Measurements from ENCODE around the gene MGAT5. TPM values are rescaled to one million over a fixed set of nuclear protein-coding genes. Genes with fewer than 3 reads are reported as not detected.

The MGAT5 gene
- total and polyA plus RNA-seq, 2 donors from 2014 or later: 14.3 to 40.9 TPM

DNA sequence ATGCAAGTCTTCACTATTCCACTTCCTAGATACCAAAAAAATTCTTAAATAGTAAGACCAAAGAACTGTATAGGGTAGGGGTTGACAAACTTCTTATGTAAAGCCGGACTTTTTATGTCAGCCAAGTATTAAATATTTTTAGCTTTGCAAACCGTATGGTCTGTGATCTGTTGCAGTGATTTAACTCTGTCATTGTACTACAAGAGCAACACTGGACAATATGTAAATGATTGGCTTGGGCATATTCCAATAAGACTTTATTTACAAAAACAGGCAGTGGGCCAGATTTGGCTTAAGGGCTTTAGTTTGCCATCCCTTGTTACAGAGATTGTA is 48.0 kb downstream of the MGAT5 start:
- intact Hi-C loops (cut with DNase I): no loop called here
- Histone ChIP-seq H3K9me3 (ENCODE audit: control insufficient read depth in 2 of 3, insufficient read depth in 1 of 3, low read length in 3 of 3) (no peaks in the 10 kb centered on the region), H3K27ac (ENCODE audit: low read depth in 2 of 2, low read length in 2 of 2) (no peak overlapping the region), H3K36me3 (ENCODE audit: control insufficient read depth in 2 of 3, insufficient read depth in 3 of 3, low read length in 3 of 3) (no peaks in the 10 kb centered on the region), H3K27me3 (ENCODE audit: control insufficient read depth, insufficient read depth, low read length) (no peaks in the 10 kb centered on the region), H3K4me3 (ENCODE audit: low read length in 3 of 3) (no peak overlapping the region), H3K9ac (ENCODE audit: low read length in 3 of 3) (no peak overlapping the region), H3K4me1 (ENCODE audit: control insufficient read depth in 2 of 3, insufficient read depth in 2 of 3, low read depth in 1 of 3, low read length in 3 of 3) (peaks cover 0 to 16% (median 0%) of the 10 kb centered on the region in 3 donors)
- TF ChIP-seq, protein P1, sequence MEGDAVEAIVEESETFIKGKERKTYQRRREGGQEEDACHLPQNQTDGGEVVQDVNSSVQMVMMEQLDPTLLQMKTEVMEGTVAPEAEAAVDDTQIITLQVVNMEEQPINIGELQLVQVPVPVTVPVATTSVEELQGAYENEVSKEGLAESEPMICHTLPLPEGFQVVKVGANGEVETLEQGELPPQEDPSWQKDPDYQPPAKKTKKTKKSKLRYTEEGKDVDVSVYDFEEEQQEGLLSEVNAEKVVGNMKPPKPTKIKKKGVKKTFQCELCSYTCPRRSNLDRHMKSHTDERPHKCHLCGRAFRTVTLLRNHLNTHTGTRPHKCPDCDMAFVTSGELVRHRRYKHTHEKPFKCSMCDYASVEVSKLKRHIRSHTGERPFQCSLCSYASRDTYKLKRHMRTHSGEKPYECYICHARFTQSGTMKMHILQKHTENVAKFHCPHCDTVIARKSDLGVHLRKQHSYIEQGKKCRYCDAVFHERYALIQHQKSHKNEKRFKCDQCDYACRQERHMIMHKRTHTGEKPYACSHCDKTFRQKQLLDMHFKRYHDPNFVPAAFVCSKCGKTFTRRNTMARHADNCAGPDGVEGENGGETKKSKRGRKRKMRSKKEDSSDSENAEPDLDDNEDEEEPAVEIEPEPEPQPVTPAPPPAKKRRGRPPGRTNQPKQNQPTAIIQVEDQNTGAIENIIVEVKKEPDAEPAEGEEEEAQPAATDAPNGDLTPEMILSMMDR (IDR thresholded peaks at IDR 0.05; ENCODE audit: borderline replicate concordance, extremely low read depth, insufficient read depth): no peak
- DNase-seq (no peak), FAIRE-seq (no peak)

DNA sequence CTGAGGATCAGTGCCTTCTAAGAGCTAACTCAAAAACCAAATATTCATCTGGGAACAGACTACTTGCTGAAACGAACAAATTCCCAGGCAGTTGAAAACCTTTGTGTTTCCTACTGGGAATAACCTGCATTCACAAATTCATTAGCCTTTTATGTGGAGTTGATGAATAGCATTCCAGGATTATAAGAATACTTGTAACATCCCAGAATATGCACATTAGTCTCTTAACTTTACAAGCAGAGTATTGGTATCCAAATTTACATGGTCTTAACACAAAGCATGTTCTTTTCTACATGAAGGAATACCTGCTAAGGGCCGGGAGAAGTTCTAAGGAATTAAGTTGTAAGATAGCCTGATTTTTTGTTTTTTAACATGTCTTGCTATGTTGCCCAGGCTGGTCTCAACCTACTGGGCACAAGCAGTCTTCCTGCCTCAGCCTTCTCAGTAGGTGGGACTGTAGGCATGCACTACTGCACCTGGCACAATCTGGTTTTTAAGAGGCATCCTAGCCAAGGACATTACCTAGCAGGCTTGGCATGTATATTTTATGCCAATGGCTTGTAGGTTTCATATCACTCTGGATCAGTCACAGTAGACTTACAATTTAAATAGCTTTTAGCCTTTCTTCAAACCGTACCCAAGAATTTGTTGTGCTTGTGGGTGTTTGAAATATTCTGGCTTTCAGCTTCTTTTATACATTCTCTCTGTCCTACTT is 50.7 kb downstream of the MGAT5 start:
- Histone ChIP-seq H3K36me3 (ENCODE audit: control insufficient read depth in 2 of 3, insufficient read depth in 3 of 3, low read length in 3 of 3) (no peaks in the 10 kb centered on the region), H3K9me3 (ENCODE audit: control insufficient read depth in 2 of 3, insufficient read depth in 1 of 3, low read length in 3 of 3) (no peaks in the 10 kb centered on the region), H3K4me1 (ENCODE audit: control insufficient read depth in 2 of 3, insufficient read depth in 2 of 3, low read depth in 1 of 3, low read length in 3 of 3) (peaks cover 0 to 16% (median 0%) of the 10 kb centered on the region in 3 donors), H3K9ac (ENCODE audit: low read length in 3 of 3) (no peak overlapping the region), H3K4me3 (ENCODE audit: low read length in 3 of 3) (no peak overlapping the region), H3K27ac (ENCODE audit: low read depth in 2 of 2, low read length in 2 of 2) (no peak overlapping the region), H3K27me3 (ENCODE audit: control insufficient read depth, insufficient read depth, low read length) (no peaks in the 10 kb centered on the region)
- TF ChIP-seq, protein P1 (IDR thresholded peaks at IDR 0.05; ENCODE audit: borderline replicate concordance, extremely low read depth, insufficient read depth): no peak
- FAIRE-seq (no peak), DNase-seq (no peak)
- intact Hi-C loops (cut with DNase I): no loop called here

DNA sequence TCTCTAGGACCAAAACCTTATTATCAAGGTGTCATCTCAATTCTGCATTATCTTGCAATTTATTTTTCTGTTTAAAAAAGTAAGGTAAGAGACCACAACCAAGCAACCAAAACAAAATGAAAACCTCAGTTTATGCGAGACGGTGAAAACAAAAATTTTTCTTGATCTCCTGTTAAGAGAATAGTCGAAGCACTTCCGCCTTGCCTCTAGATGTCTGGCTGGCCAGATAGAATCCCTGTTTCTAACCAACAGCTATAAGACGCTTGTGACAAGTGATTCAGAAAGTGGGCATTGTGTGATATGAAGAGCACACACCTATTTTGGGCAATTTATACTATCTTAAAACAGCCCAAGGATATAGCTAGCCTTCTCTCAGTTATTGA is 51.2 kb downstream of the MGAT5 start:
- intact Hi-C loops (cut with DNase I): no loop called here

More for the DNA sequence above, 51.2 kb downstream of the MGAT5 start:
- no peak overlapping the region for H3K4me3 ChIP-seq (ENCODE audit: low read length in 3 of 3)
- FAIRE-seq: no peak
- no peak for DNase-seq
- TF ChIP-seq, protein P1 (IDR thresholded peaks at IDR 0.05; ENCODE audit: borderline replicate concordance, extremely low read depth, insufficient read depth): no peak
- H3K4me1 ChIP-seq (ENCODE audit: control insufficient read depth in 2 of 3, insufficient read depth in 2 of 3, low read depth in 1 of 3, low read length in 3 of 3): peaks cover 0 to 13% (median 0%) of the 10 kb centered on the region in 3 donors
- no peaks in the 10 kb centered on the region for H3K27me3 ChIP-seq (ENCODE audit: control insufficient read depth, insufficient read depth, low read length)
- no peak overlapping the region for H3K9ac ChIP-seq (ENCODE audit: low read length in 3 of 3)
- no peaks in the 10 kb centered on the region for H3K36me3 ChIP-seq (ENCODE audit: control insufficient read depth in 2 of 3, insufficient read depth in 3 of 3, low read length in 3 of 3)
- H3K9me3 ChIP-seq (ENCODE audit: control insufficient read depth in 2 of 3, insufficient read depth in 1 of 3, low read length in 3 of 3): no peaks in the 10 kb centered on the region
- H3K27ac ChIP-seq (ENCODE audit: low read depth in 2 of 2, low read length in 2 of 2): no peak overlapping the region
